NCI-H2107 treated with DMSO at 0.1 percent for 48 hours (cell line): ENCODE data around the gene LRP5.

Experiments
- DNase-seq: peaks from one replicate; lab custom pipeline; 2025; ENCODE audit not compliant: unreplicated experiment; lab: John Stamatoyannopoulos, UW

The LRP5 gene

GRCh38 chr11:68308068-68308467 is 4.3 kb upstream of the LRP5 start:
- DNase-seq = no peak

- no peak for DNase-seq
These were observed 2.7 kb upstream of the LRP5 start for GRCh38 chr11:68309621-68310185.

- no peak for DNase-seq
These were observed 953 bp upstream of the LRP5 start for GRCh38 chr11:68311160-68312116.

- DNase-seq = no peak
These were observed 586 bp downstream of the LRP5 start for GRCh38 chr11:68312780-68313573.

DNA sequence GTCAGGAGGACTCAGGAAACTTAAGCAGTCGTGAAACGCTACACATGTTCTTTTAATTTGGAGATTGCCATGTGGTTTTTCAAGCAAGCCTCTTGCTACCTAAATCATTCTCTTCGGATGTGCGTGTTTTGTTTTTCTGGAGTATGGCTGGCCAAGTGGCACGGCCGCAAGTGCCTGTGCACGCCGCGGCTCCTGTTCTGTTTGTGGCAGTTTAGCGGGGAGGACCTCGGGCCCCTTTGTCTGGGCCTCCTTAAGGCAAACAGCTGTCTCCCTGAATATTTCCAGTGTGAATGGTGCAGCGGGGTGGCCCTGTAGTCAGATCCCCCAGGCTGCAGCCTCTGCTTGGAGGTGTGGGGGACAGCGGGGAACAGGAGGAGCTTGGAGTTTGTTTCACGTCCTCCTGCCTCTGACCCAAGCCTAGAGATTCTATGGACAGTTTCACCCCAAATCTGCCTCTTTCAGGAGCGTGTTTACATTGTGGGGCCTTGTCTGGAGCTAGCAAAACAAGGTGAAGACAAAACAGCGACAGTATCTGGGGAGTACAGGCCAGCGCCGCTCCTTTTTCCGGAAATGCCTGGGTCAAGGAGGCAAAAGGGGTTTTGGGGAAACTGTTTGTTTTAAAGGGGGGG is 1.3 kb downstream of the LRP5 start:
- no peak for DNase-seq

- DNase-seq = no peak
These were observed 2.1 kb downstream of the LRP5 start for GRCh38 chr11:68314203-68315170.

DNA sequence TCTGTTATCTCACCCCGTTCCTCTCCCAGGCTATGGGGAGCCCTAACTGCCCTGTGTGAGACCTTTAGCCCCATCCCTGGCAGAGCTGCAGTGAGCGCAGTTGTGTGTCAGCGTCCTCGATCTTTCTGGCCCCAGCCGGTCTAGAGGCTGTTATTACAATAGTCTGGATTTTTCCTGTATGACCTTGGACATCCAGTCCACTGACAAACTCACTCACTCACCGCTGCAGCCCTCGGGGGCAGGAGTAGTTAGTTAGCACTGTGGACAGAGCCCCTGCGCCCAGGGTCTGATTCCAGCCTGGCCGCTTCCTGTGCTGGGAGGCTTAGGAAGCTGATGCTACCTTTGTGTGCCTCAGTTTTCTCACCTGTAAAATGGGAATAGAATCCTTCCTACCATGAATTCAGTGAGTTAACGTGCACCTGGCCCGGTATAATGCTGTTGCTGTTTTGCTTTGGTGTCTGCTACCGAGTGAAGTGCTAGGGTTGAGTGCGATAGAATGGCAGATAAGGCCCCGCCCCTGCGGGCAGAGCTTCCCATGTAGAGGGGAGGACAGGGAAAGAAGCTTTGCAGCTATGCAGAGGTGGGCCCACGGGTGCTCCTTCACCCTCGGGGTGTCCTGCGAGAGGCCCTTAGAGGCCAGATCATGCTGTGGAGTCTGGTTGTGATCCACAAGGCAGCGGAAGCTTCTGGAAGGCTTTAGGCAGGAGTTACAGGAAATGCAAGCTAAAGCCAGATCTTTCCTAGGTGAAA is 3.0 kb downstream of the LRP5 start:
- DNase-seq = no peak

- DNase-seq = no peak
These were observed 4.9 kb downstream of the LRP5 start for GRCh38 chr11:68317147-68317785.

GRCh38 chr11:68321293-68322051 is 9.1 kb downstream of the LRP5 start:
- DNase-seq = no peak

- no peak for DNase-seq
These were observed 9.7 kb downstream of the LRP5 start for GRCh38 chr11:68322052-68322430.

- no peak for DNase-seq
These were observed 11.8 kb downstream of the LRP5 start for GRCh38 chr11:68324241-68324640.

- DNase-seq = no peak
These were observed 12.3 kb downstream of the LRP5 start for GRCh38 chr11:68324695-68325094.

- no peak for DNase-seq
These were observed 13.0 kb downstream of the LRP5 start for GRCh38 chr11:68325183-68325906.

DNA sequence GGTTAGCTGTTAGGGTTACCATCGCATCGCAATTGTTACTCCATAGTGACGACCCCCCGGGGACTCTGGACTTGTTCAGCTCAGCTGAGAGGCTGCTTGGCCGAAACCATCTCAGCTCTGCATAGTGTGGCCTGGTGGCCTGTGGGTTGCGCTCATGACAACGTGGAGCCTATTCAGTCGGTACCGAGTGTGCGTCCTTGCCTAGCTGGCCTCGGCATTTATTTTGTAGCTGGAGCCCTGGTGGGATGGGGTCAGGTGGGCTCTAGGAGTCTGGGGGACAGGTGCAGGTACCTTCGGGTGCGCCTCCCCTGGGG is 13.5 kb downstream of the LRP5 start:
- no peak for DNase-seq

DNA sequence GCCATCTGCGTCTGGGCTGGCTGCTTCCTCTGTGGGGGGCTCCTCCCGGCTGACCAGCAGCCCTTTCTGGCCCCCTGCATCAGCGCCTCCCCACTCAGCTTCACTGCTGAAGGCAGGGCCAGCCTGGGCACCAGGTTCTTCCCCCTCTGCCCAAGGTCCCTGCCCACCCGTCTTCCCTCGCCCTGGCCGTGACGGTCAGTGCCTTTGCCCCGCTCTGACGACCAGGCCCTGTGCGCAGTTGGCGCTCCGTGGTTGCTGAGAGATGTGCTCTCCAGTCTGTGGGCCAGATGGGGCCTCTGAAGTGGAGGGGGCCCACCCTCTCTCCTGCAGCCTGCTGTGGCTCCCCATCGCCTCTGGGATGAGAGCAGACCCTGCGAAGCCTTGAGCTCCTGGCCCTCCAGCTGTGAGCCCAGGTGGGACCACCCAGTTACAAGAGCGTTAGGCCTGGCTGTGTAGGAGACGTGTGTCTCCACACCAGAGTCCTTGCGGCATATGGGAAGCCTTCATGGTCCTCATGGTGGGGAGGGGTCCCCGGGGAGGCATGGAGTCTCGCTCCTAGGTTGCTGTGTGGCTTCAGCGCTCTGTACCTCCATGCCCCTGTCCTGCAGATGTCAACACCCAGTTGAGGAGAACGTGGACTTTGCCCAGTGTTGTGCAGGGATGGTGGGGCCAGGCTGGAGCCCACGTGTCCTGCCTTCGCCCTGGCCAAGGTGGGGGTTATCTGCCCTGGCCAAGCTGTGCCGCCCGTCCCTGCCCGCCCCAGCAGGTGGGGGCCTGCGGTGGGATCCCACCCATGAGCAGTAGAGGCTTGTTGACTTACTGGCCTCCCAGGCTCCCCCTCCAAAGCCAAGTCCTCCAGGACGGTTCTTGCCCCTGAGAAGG is 14.2 kb downstream of the LRP5 start:
- no peak for DNase-seq

DNA sequence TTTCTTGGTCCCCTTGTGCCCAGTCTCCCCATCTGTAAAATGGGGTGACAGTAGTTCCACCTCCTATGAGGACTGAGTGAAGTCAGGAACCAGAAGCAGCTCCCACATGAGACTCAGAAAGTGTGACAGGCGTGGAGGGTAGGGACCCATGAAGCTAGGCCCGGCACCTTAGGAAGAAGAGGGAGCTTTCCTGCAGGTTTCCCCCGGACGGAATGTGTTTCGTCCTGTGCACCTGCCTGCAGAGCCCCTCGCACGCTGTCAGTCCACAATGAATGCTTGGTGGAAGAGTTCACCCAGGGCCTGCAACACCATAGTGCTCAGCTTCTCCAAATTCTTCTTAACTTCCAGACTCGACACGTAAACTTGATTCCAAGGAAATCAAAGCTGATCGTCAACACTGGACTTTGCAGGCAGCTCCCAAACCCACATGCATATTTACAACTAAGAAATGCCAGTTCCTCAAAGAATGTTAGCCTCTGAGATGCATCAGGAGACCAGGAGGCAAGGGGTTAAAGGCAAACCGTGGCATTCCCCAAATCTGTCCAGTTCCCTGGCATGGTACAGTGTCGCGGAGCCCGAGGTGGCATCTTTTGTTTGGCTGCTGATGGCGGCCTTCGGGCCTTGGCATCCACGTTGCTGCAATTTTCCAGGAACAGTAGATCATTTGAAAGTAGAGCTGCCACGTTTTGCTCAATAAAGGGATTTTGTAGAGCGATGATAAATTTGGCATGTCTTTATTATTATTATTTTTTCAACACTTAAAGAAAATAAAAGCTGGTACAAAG is 15.4 kb downstream of the LRP5 start:
- no peak for DNase-seq
